ENCODE measurements around the gene SLC12A2.

The SLC12A2 gene

GRCh38 chr5:128172102-128172501 is 88.5 kb downstream of the SLC12A2 start:
- ATAC-seq (no peak), DNase-seq (no peak)

GRCh38 chr5:128174951-128175350 is 91.4 kb downstream of the SLC12A2 start:
- ATAC-seq (no peak), DNase-seq (no peak)

- DNase-seq (no peak), ATAC-seq (no peak)
Measured at GRCh38 chr5:128192368-128192767, 108.8 kb downstream of the SLC12A2 start.

GRCh38 chr5:128193665-128194390 is 110.3 kb downstream of the SLC12A2 start:
- no peak for ATAC-seq
- DNase-seq, result no peak

GRCh38 chr5:128195316-128195715 is 111.8 kb downstream of the SLC12A2 start:
- no peak for DNase-seq
- no peak for ATAC-seq

- ATAC-seq (no peak), DNase-seq (no peak)
Measured at GRCh38 chr5:128196080-128196479, 112.5 kb downstream of the SLC12A2 start.

GRCh38 chr5:128196791-128197190 is 113.2 kb downstream of the SLC12A2 start:
- no peak for ATAC-seq
- DNase-seq, result no peak

GRCh38 chr5:128197896-128198522 is 114.4 kb downstream of the SLC12A2 start:
- ATAC-seq (peak; percentile 47), DNase-seq (no peak)

GRCh38 chr5:128199104-128199503 is 115.5 kb downstream of the SLC12A2 start:
- DNase-seq (no peak), ATAC-seq (no peak)

GRCh38 chr5:128199611-128200010 is 116.0 kb downstream of the SLC12A2 start:
- ATAC-seq (no peak), DNase-seq (no peak)

- DNase-seq (peak; percentile 86), ATAC-seq (peak; percentile 86)
Measured at GRCh38 chr5:128201065-128201926, 117.7 kb downstream of the SLC12A2 start.

- ATAC-seq (no peak), DNase-seq (no peak)
Measured at GRCh38 chr5:128202320-128202719, 118.8 kb downstream of the SLC12A2 start.

GRCh38 chr5:128208436-128208835 is 124.9 kb downstream of the SLC12A2 start:
- ATAC-seq (no peak), DNase-seq (no peak)

GRCh38 chr5:128212191-128212806 is 128.7 kb downstream of the SLC12A2 start:
- DNase-seq (no peak), ATAC-seq (no peak)

GRCh38 chr5:128213340-128213739 is 129.8 kb downstream of the SLC12A2 start:
- DNase-seq (peak; percentile 42), ATAC-seq (no peak)

- DNase-seq (no peak), ATAC-seq (no peak)
Measured at GRCh38 chr5:128213833-128214232, 130.3 kb downstream of the SLC12A2 start.

GRCh38 chr5:128216285-128216684 is 132.7 kb downstream of the SLC12A2 start:
- DNase-seq (no peak), ATAC-seq (no peak)

- no peak for ATAC-seq
- no peak for DNase-seq
Measured at GRCh38 chr5:128216860-128217531, 133.4 kb downstream of the SLC12A2 start.

- ATAC-seq, result no peak
- no peak for DNase-seq
Measured at GRCh38 chr5:128220841-128221240, 137.3 kb downstream of the SLC12A2 start.

- no peak for ATAC-seq
- no peak for DNase-seq
Measured at GRCh38 chr5:128224336-128224735, 140.8 kb downstream of the SLC12A2 start.

- no peak for ATAC-seq
Measured at GRCh38 chr5:128225245-128226030, 141.9 kb downstream of the SLC12A2 start.

More at GRCh38 chr5:128225245-128226030, 141.9 kb downstream of the SLC12A2 start:
- DNase-seq, result no peak

Data from stimulated activated naive CD8-positive, alpha-beta T cell treated with anti-CD3 and anti-CD28 coated beads, Interleukin-15, Interleukin-2, amounts not matched to agents 100 U/mL and 50 U/mL, for 24 hours (primary cell).